GM06990 (cell line): Measurements from ENCODE around the gene DUSP28.

Source experiments
- DNase-seq: peaks from one replicate; pipeline ENCODE4 v3.0.0-alpha.2; 2011; ENCODE audit not compliant: insufficient read length; ENCODE audit errors: extremely low read depth
- H3K27me3 ChIP-seq: replicated peaks from 2 replicates; pipeline ENCODE4 v1.6.0; 2011; ENCODE audit warnings: low read length; ENCODE audit not compliant: control insufficient read depth, insufficient read depth
- H3K36me3 ChIP-seq: 2 replicates; pipeline ENCODE4 v1.5.1; 2011; ENCODE audit warnings: low read length; ENCODE audit not compliant: control insufficient read depth, insufficient read depth
- H3K4me3 ChIP-seq: replicated peaks from 2 replicates; pipeline ENCODE4 v1.5.1; 2011; ENCODE audit warnings: low read depth, mild to moderate bottlenecking, control low read depth, low read length
- TF ChIP-seq, protein P1 (sequence below): IDR thresholded peaks from 2 replicates; pipeline ENCODE4 v1.5.1; 2011; ENCODE audit warnings: low read length, control low read depth, mild to moderate bottlenecking, inconsistent platforms; ENCODE audit not compliant: insufficient read depth, poor library complexity, severe bottlenecking

The DUSP28 gene

DNA sequence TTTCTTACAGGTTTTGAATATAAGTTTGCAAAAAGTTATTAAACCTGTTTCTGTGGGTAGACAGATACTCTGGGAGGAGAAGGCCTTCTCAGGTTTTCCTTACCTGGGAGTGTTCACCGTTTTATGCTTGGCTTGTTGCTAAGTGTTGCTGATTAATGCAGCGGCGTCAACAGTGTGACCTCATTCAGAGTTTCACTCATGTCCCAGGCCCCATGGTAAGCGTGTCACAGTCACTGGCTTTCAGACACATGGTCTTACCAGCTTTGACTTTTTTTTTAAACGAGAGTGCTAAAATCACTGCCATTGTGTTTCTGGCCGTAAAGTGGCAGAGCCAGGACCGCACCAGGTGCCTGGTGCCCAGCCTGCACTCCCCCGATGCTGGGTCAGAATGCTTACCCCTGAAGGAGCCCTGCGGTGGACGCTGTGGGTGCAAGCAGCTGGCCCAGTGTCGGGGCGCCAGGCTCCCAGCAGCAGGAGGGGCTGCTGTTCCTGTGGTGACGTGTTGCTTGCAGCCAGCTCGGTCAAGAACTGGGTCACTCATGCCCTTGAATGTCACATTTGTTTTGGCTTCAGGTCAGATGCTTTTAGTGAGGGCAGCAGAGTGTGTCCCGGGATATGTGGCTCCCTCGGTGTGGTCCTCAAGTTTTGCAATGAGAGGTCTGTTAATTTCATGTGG is 29.8 kb downstream of the DUSP28 start:
- peak; percentile 2 for DNase-seq
- TF ChIP-seq, protein P1, sequence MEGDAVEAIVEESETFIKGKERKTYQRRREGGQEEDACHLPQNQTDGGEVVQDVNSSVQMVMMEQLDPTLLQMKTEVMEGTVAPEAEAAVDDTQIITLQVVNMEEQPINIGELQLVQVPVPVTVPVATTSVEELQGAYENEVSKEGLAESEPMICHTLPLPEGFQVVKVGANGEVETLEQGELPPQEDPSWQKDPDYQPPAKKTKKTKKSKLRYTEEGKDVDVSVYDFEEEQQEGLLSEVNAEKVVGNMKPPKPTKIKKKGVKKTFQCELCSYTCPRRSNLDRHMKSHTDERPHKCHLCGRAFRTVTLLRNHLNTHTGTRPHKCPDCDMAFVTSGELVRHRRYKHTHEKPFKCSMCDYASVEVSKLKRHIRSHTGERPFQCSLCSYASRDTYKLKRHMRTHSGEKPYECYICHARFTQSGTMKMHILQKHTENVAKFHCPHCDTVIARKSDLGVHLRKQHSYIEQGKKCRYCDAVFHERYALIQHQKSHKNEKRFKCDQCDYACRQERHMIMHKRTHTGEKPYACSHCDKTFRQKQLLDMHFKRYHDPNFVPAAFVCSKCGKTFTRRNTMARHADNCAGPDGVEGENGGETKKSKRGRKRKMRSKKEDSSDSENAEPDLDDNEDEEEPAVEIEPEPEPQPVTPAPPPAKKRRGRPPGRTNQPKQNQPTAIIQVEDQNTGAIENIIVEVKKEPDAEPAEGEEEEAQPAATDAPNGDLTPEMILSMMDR: no peak
- Histone ChIP-seq H3K4me3 (no peak overlapping the region), H3K27me3 (no peaks in the 10 kb centered on the region), H3K36me3 (peaks cover 36% of the 10 kb centered on the region)

GRCh38 chr2:240590681-240591111 is 30.5 kb downstream of the DUSP28 start:
- TF ChIP-seq, protein P1: no peak
- no peak overlapping the region for H3K4me3 ChIP-seq
- DNase-seq: peak; percentile 5
- no peaks in the 10 kb centered on the region for H3K27me3 ChIP-seq
- H3K36me3 ChIP-seq: peaks cover 38% of the 10 kb centered on the region

GRCh38 chr2:240591226-240591625 is 31.1 kb downstream of the DUSP28 start:
- no peak overlapping the region for H3K4me3 ChIP-seq
- TF ChIP-seq, protein P1: no peak
- no peak for DNase-seq
- no peaks in the 10 kb centered on the region for H3K27me3 ChIP-seq
- H3K36me3 ChIP-seq: peaks cover 38% of the 10 kb centered on the region

DNA sequence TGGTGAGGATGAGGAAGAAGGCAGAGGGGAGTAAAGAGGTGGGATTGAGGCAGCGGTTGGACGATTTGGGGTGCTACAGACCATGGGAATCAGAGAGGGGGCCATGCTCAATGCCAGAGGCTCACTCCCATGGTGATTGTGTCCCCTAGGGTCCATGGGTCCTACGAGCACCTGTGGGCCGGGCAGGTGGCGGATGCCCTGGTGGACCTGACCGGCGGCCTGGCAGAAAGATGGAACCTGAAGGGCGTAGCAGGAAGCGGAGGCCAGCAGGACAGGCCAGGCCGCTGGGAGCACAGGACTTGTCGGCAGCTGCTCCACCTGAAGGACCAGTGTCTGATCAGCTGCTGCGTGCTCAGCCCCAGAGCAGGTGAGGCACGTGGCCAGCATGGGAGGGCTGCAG is 31.6 kb downstream of the DUSP28 start:
- peaks cover 40% of the 10 kb centered on the region for H3K36me3 ChIP-seq
- H3K27me3 ChIP-seq: no peaks in the 10 kb centered on the region
- TF ChIP-seq, protein P1: no peak
- no peak overlapping the region for H3K4me3 ChIP-seq
- DNase-seq: no peak

- Histone ChIP-seq H3K4me3 (no peak overlapping the region), H3K36me3 (peaks cover 47% of the 10 kb centered on the region), H3K27me3 (no peaks in the 10 kb centered on the region)
- DNase-seq: no peak
- TF ChIP-seq, protein P1: no peak
Observed at GRCh38 chr2:240593026-240593702, 33.0 kb downstream of the DUSP28 start.
